SK-N-SH treated with all-trans-retinoic acid at 6 μM for 48 hours (cell line): ENCODE data around the gene LRFN2.

Experiments
- ATAC-seq: fragments of 200-7000 bp; cut with Tn5 transposase; 3 replicates; pipeline ENCODE4 v1.9.1; 2020; ENCODE audit warnings: mild to moderate bottlenecking, moderate library complexity
- ARNTL ChIP-seq: fragments of 450-650 bp; formaldehyde crosslinking; IDR thresholded peaks from 2 replicates; pipeline ENCODE4 v1.5.0; 2020; ENCODE audit warnings: low read depth, mild to moderate bottlenecking, moderate library complexity, borderline replicate concordance
- BACH2 ChIP-seq: fragments of 250-450 bp; sonication (Bioruptor Pico); IDR thresholded peaks from 2 replicates; pipeline ENCODE4 v1.9.0; 2021; ENCODE audit warnings: mild to moderate bottlenecking, borderline replicate concordance
- CSDC2 ChIP-seq: fragments of 250-450 bp; sonication (Bioruptor Pico); IDR thresholded peaks from 2 replicates; pipeline ENCODE4 v1.5.0; 2020; ENCODE audit warnings: mild to moderate bottlenecking, moderate library complexity
- ESRRG ChIP-seq: fragments of 250-450 bp; sonication (Bioruptor Pico); IDR thresholded peaks from 2 replicates; pipeline ENCODE4 v1.6.1; 2021; ENCODE audit warnings: mild to moderate bottlenecking
- GLIS3 ChIP-seq: fragments of 250-450 bp; sonication (Bioruptor Pico); IDR thresholded peaks from 2 replicates; pipeline ENCODE4 v1.5.0; 2020; ENCODE audit warnings: mild to moderate bottlenecking, moderate library complexity
- ISL1 ChIP-seq: fragments of 250-450 bp; sonication (Bioruptor Pico); IDR thresholded peaks from 2 replicates; pipeline ENCODE4 v2.1.2; 2022; ENCODE audit warnings: mild to moderate bottlenecking, moderate library complexity
- OSR1 ChIP-seq: fragments of 250-450 bp; sonication (Bioruptor Pico); IDR thresholded peaks from 2 replicates; pipeline ENCODE4 v1.8.0; 2022; ENCODE audit warnings: moderate library complexity, mild to moderate bottlenecking, inconsistent platforms
- PPARA ChIP-seq: fragments of 250-450 bp; sonication (Bioruptor Pico); IDR thresholded peaks from 2 replicates; pipeline ENCODE4 v1.5.0; 2020; ENCODE audit warnings: mild to moderate bottlenecking, borderline replicate concordance
- RARB ChIP-seq: fragments of 250-450 bp; sonication (Bioruptor Pico); IDR thresholded peaks from 2 replicates; pipeline ENCODE4 v1.8.0; 2021; ENCODE audit warnings: mild to moderate bottlenecking, moderate library complexity
- SNAI2 ChIP-seq: fragments of 250-450 bp; sonication (Bioruptor Pico); IDR thresholded peaks from 2 replicates; pipeline ENCODE4 v1.5.0; 2020; ENCODE audit warnings: mild to moderate bottlenecking, moderate library complexity
- TCF4 ChIP-seq: fragments of 250-450 bp; sonication (Bioruptor Pico); IDR thresholded peaks from 2 replicates; pipeline ENCODE4 v1.8.0; 2021; ENCODE audit warnings: mild to moderate bottlenecking, moderate library complexity, borderline replicate concordance
- TOX ChIP-seq: fragments of 250-450 bp; sonication (Bioruptor Pico); IDR thresholded peaks from 2 replicates; pipeline ENCODE4 v1.8.0; 2021; ENCODE audit warnings: mild to moderate bottlenecking, moderate library complexity, borderline replicate concordance
- ZC3H10 ChIP-seq: fragments of 250-450 bp; sonication (Bioruptor Pico); IDR thresholded peaks from 2 replicates; pipeline ENCODE4 v1.5.1; 2021; ENCODE audit warnings: mild to moderate bottlenecking, moderate library complexity
- ZFP3 ChIP-seq: fragments of 250-450 bp; sonication (Bioruptor Pico); IDR thresholded peaks from 2 replicates; pipeline ENCODE4 v1.5.0; 2020; ENCODE audit warnings: mild to moderate bottlenecking, moderate library complexity
- ZFP30 ChIP-seq: fragments of 450-650 bp; formaldehyde crosslinking; IDR thresholded peaks from 2 replicates; pipeline ENCODE4 v1.5.0; 2022; ENCODE audit warnings: mild to moderate bottlenecking, moderate library complexity
- ZNF565 ChIP-seq: fragments of 450-650 bp; formaldehyde crosslinking; conservative IDR thresholded peaks from 2 replicates; pipeline ENCODE4 v1.5.0; 2020; ENCODE audit warnings: low read depth, mild to moderate bottlenecking, moderate library complexity
- ZNF70 ChIP-seq: fragments of 450-650 bp; formaldehyde crosslinking; IDR thresholded peaks from 2 replicates; pipeline ENCODE4 v1.5.0; 2020; ENCODE audit warnings: mild to moderate bottlenecking, moderate library complexity
- ZNF8 ChIP-seq: fragments of 450-650 bp; formaldehyde crosslinking; IDR thresholded peaks from 2 replicates; pipeline ENCODE4 v1.5.0; 2020; ENCODE audit warnings: mild to moderate bottlenecking, moderate library complexity
- TF ChIP-seq, protein P1 (sequence below): fragments of 250-450 bp; sonication (Bioruptor Pico); IDR thresholded peaks from 2 replicates; pipeline ENCODE4 v1.8.0; 2020; ENCODE audit warnings: mild to moderate bottlenecking, moderate library complexity, borderline replicate concordance
- TF ChIP-seq, protein P2 (sequence below): fragments of 250-450 bp; sonication (Bioruptor Pico); IDR thresholded peaks from 2 replicates; pipeline ENCODE4 v1.5.1; 2021; ENCODE audit warnings: mild to moderate bottlenecking, moderate library complexity
- TF ChIP-seq, protein P3 (sequence below): fragments of 250-450 bp; sonication (Bioruptor Pico); IDR thresholded peaks from 2 replicates; pipeline ENCODE4 v1.5.1; 2020; ENCODE audit warnings: low read depth, mild to moderate bottlenecking, moderate library complexity
- TF ChIP-seq, protein P4 (sequence below): fragments of 250-450 bp; sonication (Bioruptor Pico); IDR thresholded peaks from 2 replicates; pipeline ENCODE4 v1.5.0; 2020; ENCODE audit warnings: mild to moderate bottlenecking, moderate library complexity
- TF ChIP-seq, protein P5 (sequence below): fragments of 250-450 bp; sonication (Bioruptor Pico); IDR thresholded peaks from 2 replicates; pipeline ENCODE4 v1.8.0; 2021; ENCODE audit warnings: low read depth, mild to moderate bottlenecking, moderate library complexity, borderline replicate concordance

The LRFN2 gene

DNA sequence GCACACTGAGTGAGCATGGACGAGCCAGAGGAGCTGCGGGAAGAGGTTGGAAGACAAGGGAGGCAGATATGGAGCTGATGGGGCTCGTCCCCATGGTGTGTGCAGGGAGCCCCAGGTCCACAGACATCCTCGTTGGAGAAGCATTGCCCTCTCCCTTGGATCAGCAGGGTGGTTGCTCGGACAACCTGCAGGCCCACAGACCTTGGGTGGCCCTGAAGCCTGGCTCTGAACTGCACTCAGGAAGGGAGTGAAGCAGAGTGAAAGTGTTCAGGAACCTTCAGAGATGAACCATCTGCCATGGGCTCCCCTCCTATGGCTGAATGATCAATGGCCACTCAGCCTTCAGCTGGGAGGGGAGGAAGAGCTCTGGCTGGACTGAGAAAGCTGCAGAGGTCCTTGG is 43.3 kb upstream of the LRFN2 start:
- TF ChIP-seq, protein P1, sequence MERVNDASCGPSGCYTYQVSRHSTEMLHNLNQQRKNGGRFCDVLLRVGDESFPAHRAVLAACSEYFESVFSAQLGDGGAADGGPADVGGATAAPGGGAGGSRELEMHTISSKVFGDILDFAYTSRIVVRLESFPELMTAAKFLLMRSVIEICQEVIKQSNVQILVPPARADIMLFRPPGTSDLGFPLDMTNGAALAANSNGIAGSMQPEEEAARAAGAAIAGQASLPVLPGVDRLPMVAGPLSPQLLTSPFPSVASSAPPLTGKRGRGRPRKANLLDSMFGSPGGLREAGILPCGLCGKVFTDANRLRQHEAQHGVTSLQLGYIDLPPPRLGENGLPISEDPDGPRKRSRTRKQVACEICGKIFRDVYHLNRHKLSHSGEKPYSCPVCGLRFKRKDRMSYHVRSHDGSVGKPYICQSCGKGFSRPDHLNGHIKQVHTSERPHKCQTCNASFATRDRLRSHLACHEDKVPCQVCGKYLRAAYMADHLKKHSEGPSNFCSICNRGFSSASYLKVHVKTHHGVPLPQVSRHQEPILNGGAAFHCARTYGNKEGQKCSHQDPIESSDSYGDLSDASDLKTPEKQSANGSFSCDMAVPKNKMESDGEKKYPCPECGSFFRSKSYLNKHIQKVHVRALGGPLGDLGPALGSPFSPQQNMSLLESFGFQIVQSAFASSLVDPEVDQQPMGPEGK, result no peak
- no peak for TF ChIP-seq TOX
- no peak for TF ChIP-seq RARB
- TF ChIP-seq ZNF8 (CRISPR knock-in tag), result no peak
- TF ChIP-seq TCF4 (CRISPR knock-in tag), result no peak
- TF ChIP-seq, protein P2, sequence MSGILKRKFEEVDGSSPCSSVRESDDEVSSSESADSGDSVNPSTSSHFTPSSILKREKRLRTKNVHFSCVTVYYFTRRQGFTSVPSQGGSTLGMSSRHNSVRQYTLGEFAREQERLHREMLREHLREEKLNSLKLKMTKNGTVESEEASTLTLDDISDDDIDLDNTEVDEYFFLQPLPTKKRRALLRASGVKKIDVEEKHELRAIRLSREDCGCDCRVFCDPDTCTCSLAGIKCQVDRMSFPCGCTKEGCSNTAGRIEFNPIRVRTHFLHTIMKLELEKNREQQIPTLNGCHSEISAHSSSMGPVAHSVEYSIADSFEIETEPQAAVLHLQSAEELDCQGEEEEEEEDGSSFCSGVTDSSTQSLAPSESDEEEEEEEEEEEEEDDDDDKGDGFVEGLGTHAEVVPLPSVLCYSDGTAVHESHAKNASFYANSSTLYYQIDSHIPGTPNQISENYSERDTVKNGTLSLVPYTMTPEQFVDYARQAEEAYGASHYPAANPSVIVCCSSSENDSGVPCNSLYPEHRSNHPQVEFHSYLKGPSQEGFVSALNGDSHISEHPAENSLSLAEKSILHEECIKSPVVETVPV (CRISPR knock-in tag), result no peak
- TF ChIP-seq ISL1 (CRISPR knock-in tag), result no peak
- no peak for TF ChIP-seq OSR1 (CRISPR knock-in tag)
- no peak for TF ChIP-seq ESRRG (CRISPR knock-in tag)
- TF ChIP-seq ZNF70 (CRISPR knock-in tag), result no peak
- TF ChIP-seq GLIS3 (CRISPR knock-in tag), result no peak
- TF ChIP-seq BACH2, result no peak
- TF ChIP-seq, protein P3, sequence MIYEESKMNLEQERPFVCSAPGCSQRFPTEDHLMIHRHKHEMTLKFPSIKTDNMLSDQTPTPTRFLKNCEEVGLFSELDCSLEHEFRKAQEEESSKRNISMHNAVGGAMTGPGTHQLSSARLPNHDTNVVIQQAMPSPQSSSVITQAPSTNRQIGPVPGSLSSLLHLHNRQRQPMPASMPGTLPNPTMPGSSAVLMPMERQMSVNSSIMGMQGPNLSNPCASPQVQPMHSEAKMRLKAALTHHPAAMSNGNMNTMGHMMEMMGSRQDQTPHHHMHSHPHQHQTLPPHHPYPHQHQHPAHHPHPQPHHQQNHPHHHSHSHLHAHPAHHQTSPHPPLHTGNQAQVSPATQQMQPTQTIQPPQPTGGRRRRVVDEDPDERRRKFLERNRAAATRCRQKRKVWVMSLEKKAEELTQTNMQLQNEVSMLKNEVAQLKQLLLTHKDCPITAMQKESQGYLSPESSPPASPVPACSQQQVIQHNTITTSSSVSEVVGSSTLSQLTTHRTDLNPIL (CRISPR knock-in tag), result no peak
- TF ChIP-seq ZFP3 (CRISPR knock-in tag), result no peak
- no peak for TF ChIP-seq ZNF565
- no peak for TF ChIP-seq PPARA
- TF ChIP-seq, protein P4, sequence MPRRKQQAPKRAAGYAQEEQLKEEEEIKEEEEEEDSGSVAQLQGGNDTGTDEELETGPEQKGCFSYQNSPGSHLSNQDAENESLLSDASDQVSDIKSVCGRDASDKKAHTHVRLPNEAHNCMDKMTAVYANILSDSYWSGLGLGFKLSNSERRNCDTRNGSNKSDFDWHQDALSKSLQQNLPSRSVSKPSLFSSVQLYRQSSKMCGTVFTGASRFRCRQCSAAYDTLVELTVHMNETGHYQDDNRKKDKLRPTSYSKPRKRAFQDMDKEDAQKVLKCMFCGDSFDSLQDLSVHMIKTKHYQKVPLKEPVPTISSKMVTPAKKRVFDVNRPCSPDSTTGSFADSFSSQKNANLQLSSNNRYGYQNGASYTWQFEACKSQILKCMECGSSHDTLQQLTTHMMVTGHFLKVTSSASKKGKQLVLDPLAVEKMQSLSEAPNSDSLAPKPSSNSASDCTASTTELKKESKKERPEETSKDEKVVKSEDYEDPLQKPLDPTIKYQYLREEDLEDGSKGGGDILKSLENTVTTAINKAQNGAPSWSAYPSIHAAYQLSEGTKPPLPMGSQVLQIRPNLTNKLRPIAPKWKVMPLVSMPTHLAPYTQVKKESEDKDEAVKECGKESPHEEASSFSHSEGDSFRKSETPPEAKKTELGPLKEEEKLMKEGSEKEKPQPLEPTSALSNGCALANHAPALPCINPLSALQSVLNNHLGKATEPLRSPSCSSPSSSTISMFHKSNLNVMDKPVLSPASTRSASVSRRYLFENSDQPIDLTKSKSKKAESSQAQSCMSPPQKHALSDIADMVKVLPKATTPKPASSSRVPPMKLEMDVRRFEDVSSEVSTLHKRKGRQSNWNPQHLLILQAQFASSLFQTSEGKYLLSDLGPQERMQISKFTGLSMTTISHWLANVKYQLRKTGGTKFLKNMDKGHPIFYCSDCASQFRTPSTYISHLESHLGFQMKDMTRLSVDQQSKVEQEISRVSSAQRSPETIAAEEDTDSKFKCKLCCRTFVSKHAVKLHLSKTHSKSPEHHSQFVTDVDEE, result no peak
- TF ChIP-seq SNAI2, result no peak
- no peak for TF ChIP-seq ZFP30 (CRISPR knock-in tag)
- no peak for TF ChIP-seq ARNTL (CRISPR knock-in tag)
- no peak for ATAC-seq

DNA sequence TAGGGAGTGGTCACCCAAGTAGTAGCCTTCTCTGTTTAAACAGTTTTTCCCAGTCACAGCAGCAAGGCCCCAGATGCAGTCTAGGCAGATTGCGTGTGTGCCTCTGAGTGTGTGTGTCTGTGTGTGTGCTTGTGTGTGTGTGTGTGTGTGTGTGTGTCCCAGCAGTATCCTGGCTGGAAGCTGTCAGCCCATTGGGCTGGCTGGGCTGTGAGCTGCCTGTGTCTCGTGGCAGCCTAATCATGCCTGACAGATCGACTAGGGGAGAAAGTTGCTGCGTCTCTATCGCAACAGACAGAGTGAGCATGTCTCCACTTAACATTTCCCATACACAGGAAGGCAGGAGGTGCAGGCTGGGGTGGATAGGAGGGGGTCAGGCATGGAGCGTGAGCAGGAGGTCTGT is 42.9 kb upstream of the LRFN2 start:
- no peak for ATAC-seq

More for the DNA sequence above, 42.9 kb upstream of the LRFN2 start:
- TF ChIP-seq TOX (no peak), ZNF565 (no peak), BACH2 (no peak), ZFP3 (CRISPR knock-in tag) (no peak), ESRRG (CRISPR knock-in tag) (no peak), CSDC2 (CRISPR knock-in tag) (no peak), TCF4 (CRISPR knock-in tag) (no peak), OSR1 (CRISPR knock-in tag) (no peak), ARNTL (CRISPR knock-in tag) (no peak), PPARA (no peak), ZNF8 (CRISPR knock-in tag) (no peak), RARB (no peak), ZC3H10 (CRISPR knock-in tag) (no peak), GLIS3 (CRISPR knock-in tag) (no peak), ISL1 (CRISPR knock-in tag) (no peak), SNAI2 (no peak)
- TF ChIP-seq, protein P2 (CRISPR knock-in tag), result no peak
- TF ChIP-seq, protein P5, sequence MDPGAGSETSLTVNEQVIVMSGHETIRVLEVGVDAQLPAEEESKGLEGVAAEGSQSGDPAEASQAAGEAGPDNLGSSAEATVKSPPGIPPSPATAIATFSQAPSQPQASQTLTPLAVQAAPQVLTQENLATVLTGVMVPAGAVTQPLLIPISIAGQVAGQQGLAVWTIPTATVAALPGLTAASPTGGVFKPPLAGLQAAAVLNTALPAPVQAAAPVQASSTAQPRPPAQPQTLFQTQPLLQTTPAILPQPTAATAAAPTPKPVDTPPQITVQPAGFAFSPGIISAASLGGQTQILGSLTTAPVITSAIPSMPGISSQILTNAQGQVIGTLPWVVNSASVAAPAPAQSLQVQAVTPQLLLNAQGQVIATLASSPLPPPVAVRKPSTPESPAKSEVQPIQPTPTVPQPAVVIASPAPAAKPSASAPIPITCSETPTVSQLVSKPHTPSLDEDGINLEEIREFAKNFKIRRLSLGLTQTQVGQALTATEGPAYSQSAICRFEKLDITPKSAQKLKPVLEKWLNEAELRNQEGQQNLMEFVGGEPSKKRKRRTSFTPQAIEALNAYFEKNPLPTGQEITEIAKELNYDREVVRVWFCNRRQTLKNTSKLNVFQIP (CRISPR knock-in tag), result no peak
- TF ChIP-seq, protein P3 (CRISPR knock-in tag), result no peak
